ENCODE data around the gene TGFB2. TPM values are rescaled to one million over a fixed set of nuclear protein-coding genes. Genes with fewer than 3 reads are reported as not detected.

Gene TGFB2
- total RNA-seq, 1 donor from 2014 or later = 34.4 TPM

GRCh38 chr1:218444173-218444572 lies 99.0 kb downstream of the TGFB2 start:
- DNase-seq (ENCODE audit: low read depth) = no peak
- Histone ChIP-seq H3K27me3 (ENCODE audit: control insufficient read depth, insufficient read depth, low read length) (no peaks in the 10 kb centered on the region), H3K4me3 (ENCODE audit: low read depth, low read length) (no peak overlapping the region), H3K36me3 (ENCODE audit: control insufficient read depth, insufficient read depth, low read length) (no peaks in the 10 kb centered on the region)
- no peak for TF ChIP-seq CTCF (IDR thresholded peaks at IDR 0.05; ENCODE audit: insufficient read depth, low read length, poor library complexity, severe bottlenecking)

- TF ChIP-seq CTCF (IDR thresholded peaks at IDR 0.05; ENCODE audit: insufficient read depth, low read length, poor library complexity, severe bottlenecking) = no peak
- Histone ChIP-seq H3K4me3 (ENCODE audit: low read depth, low read length) (no peak overlapping the region), H3K27me3 (ENCODE audit: control insufficient read depth, insufficient read depth, low read length) (no peaks in the 10 kb centered on the region), H3K36me3 (ENCODE audit: control insufficient read depth, insufficient read depth, low read length) (no peaks in the 10 kb centered on the region)
- no peak for DNase-seq (ENCODE audit: low read depth)
Measured at GRCh38 chr1:218444588-218444987, 99.5 kb downstream of the TGFB2 start.

GRCh38 chr1:218447010-218447689 lies 102.0 kb downstream of the TGFB2 start:
- H3K36me3 ChIP-seq (ENCODE audit: control insufficient read depth, insufficient read depth, low read length) = no peaks in the 10 kb centered on the region
- no peaks in the 10 kb centered on the region for H3K27me3 ChIP-seq (ENCODE audit: control insufficient read depth, insufficient read depth, low read length)
- DNase-seq (ENCODE audit: low read depth) = no peak
- no peak overlapping the region for H3K4me3 ChIP-seq (ENCODE audit: low read depth, low read length)
- no peak for TF ChIP-seq CTCF (IDR thresholded peaks at IDR 0.05; ENCODE audit: insufficient read depth, low read length, poor library complexity, severe bottlenecking)

- no peak for DNase-seq (ENCODE audit: low read depth)
- Histone ChIP-seq H3K36me3 (ENCODE audit: control insufficient read depth, insufficient read depth, low read length) (no peaks in the 10 kb centered on the region), H3K4me3 (ENCODE audit: low read depth, low read length) (no peak overlapping the region), H3K27me3 (ENCODE audit: control insufficient read depth, insufficient read depth, low read length) (no peaks in the 10 kb centered on the region)
- no peak for TF ChIP-seq CTCF (IDR thresholded peaks at IDR 0.05; ENCODE audit: insufficient read depth, low read length, poor library complexity, severe bottlenecking)
Measured at GRCh38 chr1:218451415-218451814, 106.3 kb downstream of the TGFB2 start.

- DNase-seq (ENCODE audit: low read depth) = no peak
- no peak for TF ChIP-seq CTCF (IDR thresholded peaks at IDR 0.05; ENCODE audit: insufficient read depth, low read length, poor library complexity, severe bottlenecking)
- Histone ChIP-seq H3K36me3 (ENCODE audit: control insufficient read depth, insufficient read depth, low read length) (no peaks in the 10 kb centered on the region), H3K27me3 (ENCODE audit: control insufficient read depth, insufficient read depth, low read length) (no peaks in the 10 kb centered on the region), H3K4me3 (ENCODE audit: low read depth, low read length) (no peak overlapping the region)
Measured at GRCh38 chr1:218454700-218455282, 109.7 kb downstream of the TGFB2 start.

GRCh38 chr1:218456444-218456843 lies 111.3 kb downstream of the TGFB2 start:
- no peak for DNase-seq (ENCODE audit: low read depth)
- no peak for TF ChIP-seq CTCF (IDR thresholded peaks at IDR 0.05; ENCODE audit: insufficient read depth, low read length, poor library complexity, severe bottlenecking)
- Histone ChIP-seq H3K4me3 (ENCODE audit: low read depth, low read length) (no peak overlapping the region), H3K36me3 (ENCODE audit: control insufficient read depth, insufficient read depth, low read length) (no peaks in the 10 kb centered on the region), H3K27me3 (ENCODE audit: control insufficient read depth, insufficient read depth, low read length) (no peaks in the 10 kb centered on the region)

Data from kidney epithelial cell (primary cell).